H9 (cell line): Measurements from ENCODE around the gene TAF11L12. TPM values are rescaled to one million over a fixed set of nuclear protein-coding genes. Genes with fewer than 3 reads are reported as not detected.
"Not testable (repeated sequence)": the region's sequence is repeated elsewhere in the genome, so short reads cannot be mapped to it uniquely, and the experiment has no call there.

Source experiments
- DNase-seq: peaks from one replicate; pipeline ENCODE4 v3.0.0-alpha.2; 2017
- H2AFZ ChIP-seq: one replicate; pipeline ENCODE4 v1.6.1; 2013; ENCODE audit warnings: mild to moderate bottlenecking, low read length, control low read depth, moderate library complexity
- H2AK5ac ChIP-seq: 2 replicates; pipeline ENCODE4 v1.6.1; 2013; ENCODE audit warnings: low read length, control low read depth, mixed read lengths; ENCODE audit not compliant: insufficient read length
- H2BK120ac ChIP-seq: one replicate; pipeline ENCODE4 v1.6.1; 2013; ENCODE audit warnings: low read depth, mild to moderate bottlenecking, low read length, control low read depth, inconsistent platforms; ENCODE audit not compliant: poor library complexity, severe bottlenecking
- H2BK12ac ChIP-seq: 2 replicates; pipeline ENCODE4 v1.6.1; 2013; ENCODE audit warnings: low read length, control low read depth, mixed read lengths, low read depth; ENCODE audit not compliant: insufficient read length
- H2BK15ac ChIP-seq: 2 replicates; pipeline ENCODE4 v1.6.1; 2013; ENCODE audit warnings: low read depth, low read length, control low read depth
- H2BK20ac ChIP-seq: one replicate; pipeline ENCODE4 v1.6.1; 2013; ENCODE audit warnings: low read depth, mild to moderate bottlenecking, low read length, control low read depth, inconsistent platforms; ENCODE audit not compliant: poor library complexity, severe bottlenecking
- H2BK5ac ChIP-seq: 2 replicates; pipeline ENCODE4 v1.6.1; 2013; ENCODE audit warnings: low read length, control low read depth, mixed read lengths; ENCODE audit not compliant: insufficient read length
- H3K14ac ChIP-seq: 2 replicates; pipeline ENCODE4 v1.6.1; 2013; ENCODE audit warnings: low read length, control low read depth; ENCODE audit not compliant: insufficient read depth
- H3K18ac ChIP-seq: 2 replicates; pipeline ENCODE4 v1.6.1; 2013; ENCODE audit warnings: low read depth, mild to moderate bottlenecking, mixed read lengths, low read length, control low read depth; ENCODE audit not compliant: insufficient read length
- H3K23ac ChIP-seq: 2 replicates; pipeline ENCODE4 v1.6.1; 2013; ENCODE audit warnings: low read length, control low read depth, mixed read lengths, low read depth; ENCODE audit not compliant: insufficient read length
- H3K23me2 ChIP-seq: 2 replicates; pipeline ENCODE4 v1.6.1; 2013; ENCODE audit warnings: low read depth, mild to moderate bottlenecking, mixed read lengths, low read length, control low read depth; ENCODE audit not compliant: insufficient read length, poor library complexity, severe bottlenecking
- H3K27ac ChIP-seq: 2 replicates; pipeline ENCODE4 v1.5.1; 2013; ENCODE audit warnings: low read length, control low read depth, mixed read lengths, low read depth; ENCODE audit not compliant: insufficient read length
- H3K27me3 ChIP-seq: 2 replicates; pipeline ENCODE4 v1.6.1; 2013; ENCODE audit warnings: low read length, control low read depth, inconsistent platforms; ENCODE audit not compliant: insufficient read depth
- H3K4ac ChIP-seq: 2 replicates; pipeline ENCODE4 v1.6.1; 2013; ENCODE audit warnings: low read depth, mild to moderate bottlenecking, control low read depth, inconsistent platforms, low read length, moderate library complexity
- H3K4me1 ChIP-seq: 2 replicates; pipeline ENCODE4 v1.6.1; 2013; ENCODE audit warnings: low read length, control low read depth, inconsistent platforms; ENCODE audit not compliant: insufficient read depth
- H3K4me2 ChIP-seq: 2 replicates; pipeline ENCODE4 v1.6.1; 2013; ENCODE audit warnings: low read length, control low read depth, mixed read lengths; ENCODE audit not compliant: insufficient read length, insufficient read depth
- H3K56ac ChIP-seq: 2 replicates; pipeline ENCODE4 v1.6.1; 2013; ENCODE audit warnings: low read depth, mild to moderate bottlenecking, mixed read lengths, low read length, control low read depth; ENCODE audit not compliant: insufficient read length
- H3K79me1 ChIP-seq: 2 replicates; pipeline ENCODE4 v1.6.1; 2013; ENCODE audit warnings: low read depth, mild to moderate bottlenecking, moderate library complexity, low read length, control low read depth, inconsistent platforms; ENCODE audit not compliant: insufficient read depth, poor library complexity, severe bottlenecking
- H3K79me2 ChIP-seq: 2 replicates; pipeline ENCODE4 v1.6.1; 2013; ENCODE audit warnings: low read length, control low read depth, inconsistent platforms; ENCODE audit not compliant: insufficient read depth
- H3K9ac ChIP-seq: 2 replicates; pipeline ENCODE4 v1.6.1; 2013; ENCODE audit warnings: low read length, control low read depth, mixed read lengths; ENCODE audit not compliant: insufficient read length; ENCODE audit errors: extremely low read depth
- H3K9me3 ChIP-seq: one replicate; pipeline ENCODE4 v1.6.1; 2013; ENCODE audit warnings: low read depth, low read length, inconsistent platforms; ENCODE audit not compliant: control insufficient read depth
- H3T11ph ChIP-seq: one replicate; pipeline ENCODE4 v1.6.1; 2013; ENCODE audit warnings: mild to moderate bottlenecking, low read length, control low read depth, inconsistent platforms
- H4K20me1 ChIP-seq: one replicate; pipeline ENCODE4 v1.6.1; 2013; ENCODE audit not compliant: control insufficient read depth, insufficient read length, insufficient read depth
- H4K5ac ChIP-seq: 2 replicates; pipeline ENCODE4 v1.6.1; 2013; ENCODE audit warnings: low read depth, mild to moderate bottlenecking, mixed read lengths, low read length, control low read depth; ENCODE audit not compliant: insufficient read length
- H4K8ac ChIP-seq: replicated peaks from 2 replicates; pipeline ENCODE4 v1.6.1; 2013; ENCODE audit warnings: low read length, control low read depth, mixed read lengths, low read depth; ENCODE audit not compliant: insufficient read length
- H4K91ac ChIP-seq: 2 replicates; pipeline ENCODE4 v1.6.1; 2013; ENCODE audit warnings: low read depth, mild to moderate bottlenecking, moderate library complexity, mixed read lengths, low read length, control low read depth; ENCODE audit not compliant: insufficient read length
- H3K27ac Mint-ChIP-seq, 3 experiments: 2 replicates in 2 of 3; 3 replicates in 1 of 3; pipeline ENCODE4 v1.8.0; 2020 to 2021; ENCODE audit warnings: mixed read lengths in 3 of 3, mild to moderate bottlenecking in 1 of 3, moderate library complexity in 1 of 3
- H3K27me3 Mint-ChIP-seq: 2 replicates; pipeline ENCODE4 v1.8.0; 2021; ENCODE audit warnings: low read depth, mild to moderate bottlenecking, moderate library complexity, mixed read lengths
- H3K36me3 Mint-ChIP-seq, 3 experiments: 2 replicates in 2 of 3; 3 replicates in 1 of 3; pipeline ENCODE4 v1.8.0; 2020 to 2021; ENCODE audit warnings: low read depth in 3 of 3, mixed read lengths in 3 of 3; ENCODE audit not compliant: insufficient read depth in 1 of 3
- H3K4me1 Mint-ChIP-seq, 2 experiments: 2 replicates each; pipeline ENCODE4 v1.8.0; 2020; ENCODE audit warnings: mixed read lengths in 2 of 2
- H3K4me3 Mint-ChIP-seq, 2 experiments: 2 replicates in 1 of 2; 3 replicates in 1 of 2; pipeline ENCODE4 v1.8.0; 2020 to 2021; ENCODE audit warnings: mild to moderate bottlenecking in 2 of 2, mixed read lengths in 2 of 2, moderate library complexity in 1 of 2
- H3K9me3 Mint-ChIP-seq, 2 experiments: 2 replicates in 1 of 2; 3 replicates in 1 of 2; pipeline ENCODE4 v1.8.0; 2020; ENCODE audit warnings: mild to moderate bottlenecking in 2 of 2, mixed read lengths in 2 of 2, moderate library complexity in 1 of 2
- CTCF ChIP-seq: fragments of 200-600 bp; sonication (generic); conservative IDR thresholded peaks from 3 replicates; pipeline ENCODE4 v1.8.0; 2021; ENCODE audit warnings: antibody characterized with exemption, mild to moderate bottlenecking
- WGBS: extraction: QIAGEN DNeasy Blood & Tissue Kit; methylation state at CpG from one replicate; pipeline ENCODE4 v1.1.7; 2013; ENCODE audit warnings: missing lambda C conversion rate, low lambda C conversion rate, mixed read lengths; ENCODE audit not compliant: insufficient read length; ENCODE audit errors: extremely low coverage; 5-methylcytosine and 5-hydroxymethylcytosine counted together
- total RNA-seq: library from RNA; stranded (reverse); gene quantifications from 2 replicates; pipeline ENCODE4 v1.2.1, GENCODE V29; 2021

The TAF11L12 gene
- total RNA-seq, 1 experiment from 2014 or later, result not detected

GRCh38 chr5:17625686-17626085, 15.5 kb downstream of the TAF11L12 start:
- no peak overlapping the region for H3K27ac Mint-ChIP-seq
- Histone ChIP-seq H3K56ac (no peak overlapping the region), H2BK15ac (no peak overlapping the region), H3K4me1 (no peaks in the 10 kb centered on the region), H2AK5ac (no peak overlapping the region), H2AFZ (no peak overlapping the region), H3K4ac (no peak overlapping the region), H4K5ac (no peak overlapping the region), H4K8ac (no peak overlapping the region), H2BK120ac (no peak overlapping the region), H3K9ac (no peak overlapping the region), H4K20me1 (no peaks in the 10 kb centered on the region), H2BK12ac (no peak overlapping the region), H3K79me1 (no peaks in the 10 kb centered on the region), H3K27ac (no peak overlapping the region), H3K23ac (no peak overlapping the region), H3T11ph (no peak overlapping the region), H4K91ac (no peak overlapping the region), H3K4me2 (no peak overlapping the region), H3K23me2 (no peaks in the 10 kb centered on the region), H3K79me2 (no peaks in the 10 kb centered on the region), H3K18ac (no peak overlapping the region), H2BK5ac (no peak overlapping the region), H3K27me3 (no peaks in the 10 kb centered on the region), H3K9me3 (no peaks in the 10 kb centered on the region), H2BK20ac (no peak overlapping the region), H3K14ac (no peak overlapping the region)
- TF ChIP-seq CTCF, result no peak
- H3K27me3 Mint-ChIP-seq, result no peaks in the 10 kb centered on the region
- no CpG with 5 or more reads among the region's 11 CpGs for WGBS
- H3K4me3 Mint-ChIP-seq, result no peak overlapping the region
- no peaks in the 10 kb centered on the region for H3K36me3 Mint-ChIP-seq
- DNase-seq, result no peak
- H3K9me3 Mint-ChIP-seq, result no peaks in the 10 kb centered on the region; a peak in 1 of 5 replicates
- no peaks in the 10 kb centered on the region for H3K4me1 Mint-ChIP-seq

GRCh38 chr5:17631788-17632187, 21.6 kb downstream of the TAF11L12 start, which contains the start of gene TAF11L13:
Gene TAF11L13 (plus strand): TSS chr5:17632088.
- H3K36me3 Mint-ChIP-seq, H3K79me1 ChIP-seq, H4K5ac ChIP-seq, H4K91ac ChIP-seq, H3K18ac ChIP-seq, H3K23me2 ChIP-seq, H3K4me2 ChIP-seq, H3K4me1 Mint-ChIP-seq, H3K27me3 ChIP-seq, H3K27ac Mint-ChIP-seq, H3T11ph ChIP-seq, DNase-seq, H3K9me3 ChIP-seq, H3K27ac ChIP-seq, H4K8ac ChIP-seq, H2BK15ac ChIP-seq, H2AFZ ChIP-seq, H3K27me3 Mint-ChIP-seq, H2AK5ac ChIP-seq, H2BK20ac ChIP-seq, H3K14ac ChIP-seq, H3K23ac ChIP-seq, H4K20me1 ChIP-seq, H2BK12ac ChIP-seq, H3K4me1 ChIP-seq, H3K9me3 Mint-ChIP-seq, H3K9ac ChIP-seq, H3K4ac ChIP-seq, H3K56ac ChIP-seq, H3K79me2 ChIP-seq, H2BK120ac ChIP-seq, H3K4me3 Mint-ChIP-seq, H2BK5ac ChIP-seq: not testable (repeated sequence)
- no CpG with 5 or more reads among the region's 12 CpGs for WGBS
